Activated CD8-positive, alpha-beta T cell treated with anti-CD3 and anti-CD28 coated beads, Interleukin-2, amount 10 ng/mL, durations not matched to agents 7 days and 5 days (primary cell): ENCODE measurements around the gene AKAP7. TPM values are rescaled to one million over a fixed set of nuclear protein-coding genes. Genes with fewer than 3 reads are reported as not detected.
"Not testable (repeated sequence)": the region's sequence is repeated elsewhere in the genome, so short reads cannot be mapped to it uniquely, and the experiment has no call there.

Experiments
- ATAC-seq: fragments of 150-1000 bp; cut with Tn5 transposase; one replicate; pipeline ENCODE4 v1.10.0; 2021; ENCODE audit warnings: moderate library complexity
- CTCF ChIA-PET: fragments of 350-600 bp; sonication (Branson Sonifier 250); formaldehyde crosslinking; loops from one replicate; lab custom pipeline; 2021; ENCODE audit warnings: antibody characterized with exemption; lab: Charles Lee
- POLR2A ChIA-PET: fragments of 350-600 bp; sonication (Branson Sonifier 250); formaldehyde crosslinking; loops from one replicate; lab custom pipeline; 2021; ENCODE audit warnings: antibody characterized with exemption; lab: Charles Lee
- DNase-seq: peaks from one replicate; pipeline ENCODE4 v3.0.0-alpha.2; 2020
- H3K27ac Mint-ChIP-seq: one replicate; pipeline ENCODE4 v1.8.0; 2021; ENCODE audit warnings: mild to moderate bottlenecking, mixed read lengths
- H3K27me3 Mint-ChIP-seq: one replicate; pipeline ENCODE4 v1.8.0; 2021; ENCODE audit warnings: low read depth, mixed read lengths
- H3K36me3 Mint-ChIP-seq: one replicate; pipeline ENCODE4 v1.8.0; 2021; ENCODE audit warnings: low read depth, mixed read lengths
- H3K4me1 Mint-ChIP-seq: one replicate; pipeline ENCODE4 v1.8.0; 2021; ENCODE audit warnings: low read depth, mixed read lengths
- H3K4me3 Mint-ChIP-seq: one replicate; pipeline ENCODE4 v1.8.0; 2021; ENCODE audit warnings: mild to moderate bottlenecking, mixed read lengths
- H3K9me3 Mint-ChIP-seq: one replicate; pipeline ENCODE4 v1.8.0; 2022; ENCODE audit warnings: mixed read lengths; ENCODE audit not compliant: insufficient read depth
- total RNA-seq, 2 experiments: library from RNA; stranded (reverse); gene quantifications; one replicate each; pipeline ENCODE4 v1.2.3, GENCODE V29; 2021

Gene AKAP7
- total RNA-seq, 2 experiments from 2014 or later, result 7.8 to 9.1 TPM

DNA sequence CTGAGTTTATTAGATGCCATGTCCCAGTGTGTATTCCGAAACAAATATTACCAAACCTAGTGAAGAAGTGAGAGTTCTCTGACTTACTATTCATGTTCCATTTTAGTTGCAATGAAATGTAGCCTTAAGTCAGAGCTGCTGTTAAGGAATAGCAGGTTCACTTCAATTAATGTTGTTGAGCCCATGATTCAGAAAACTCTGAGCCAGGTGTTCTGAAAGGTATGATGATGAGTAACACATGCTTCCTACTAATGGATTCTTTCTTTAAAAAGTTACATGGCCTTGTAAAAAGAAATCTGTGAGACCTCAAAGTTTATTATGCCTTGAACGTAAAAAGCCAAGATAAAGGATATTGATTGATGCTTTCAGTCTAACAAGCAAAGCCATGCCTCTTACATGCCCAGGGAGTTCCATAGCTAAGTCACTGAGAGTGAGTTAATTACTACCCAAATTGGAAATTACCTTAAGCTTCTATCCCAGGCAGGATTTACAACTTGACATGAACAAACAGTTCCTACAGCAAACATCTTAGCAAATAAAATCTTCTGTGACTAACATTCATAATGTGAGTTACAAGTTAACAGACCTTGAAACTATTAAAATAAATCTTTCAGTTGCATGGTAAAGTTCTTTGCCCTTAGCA is 122.9 kb downstream of the AKAP7 start:
- Mint-ChIP-seq H3K4me1 (peaks cover 7% of the 10 kb centered on the region), H3K9me3 (no peaks in the 10 kb centered on the region), H3K36me3 (peaks cover 19% of the 10 kb centered on the region), H3K4me3 (no peak overlapping the region), H3K27ac (no peak overlapping the region), H3K27me3 (no peaks in the 10 kb centered on the region)
- DNase-seq, result no peak
- CTCF ChIA-PET, result interaction anchor here (0.7 to 1.2 kb wide), 4 partner anchors 16 to 261 kb away, joined by 3 to 4 read pairs (median 4); no protein-coding TSS in a partner anchor
- POLR2A ChIA-PET, result no interaction called here
- ATAC-seq, result no peak

DNA sequence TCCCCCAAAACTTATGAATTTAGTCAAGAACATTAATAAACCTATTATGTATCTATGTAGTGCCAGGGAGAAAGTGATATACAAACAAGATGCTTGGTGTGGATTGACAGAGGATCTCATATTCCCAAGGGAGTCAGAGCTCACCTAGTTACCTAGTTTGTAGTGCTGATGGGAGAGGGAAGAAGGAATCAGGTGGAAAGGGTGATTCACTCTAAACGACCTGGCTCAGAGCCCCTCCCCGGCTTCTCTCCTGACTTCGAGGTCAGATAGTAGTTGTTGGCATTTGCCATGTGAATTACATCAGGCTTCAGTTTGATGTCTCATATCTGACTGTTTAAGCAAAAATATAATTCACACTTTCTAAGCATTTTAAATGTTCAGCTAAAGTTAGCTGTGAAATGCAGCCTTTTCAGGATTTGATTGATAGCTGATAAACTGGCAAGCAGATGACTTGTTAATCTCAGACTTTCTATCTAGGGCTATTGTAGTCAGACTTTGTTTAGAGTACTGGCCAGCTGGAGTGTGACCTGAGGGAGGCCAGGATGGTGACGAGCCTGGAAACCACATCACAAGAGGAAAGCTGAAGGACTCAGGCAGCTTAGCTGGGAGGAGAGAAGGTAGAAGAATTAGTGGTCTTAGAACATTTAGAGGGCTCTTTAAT is 123.7 kb downstream of the AKAP7 start:
- POLR2A ChIA-PET, result no interaction called here

DNA sequence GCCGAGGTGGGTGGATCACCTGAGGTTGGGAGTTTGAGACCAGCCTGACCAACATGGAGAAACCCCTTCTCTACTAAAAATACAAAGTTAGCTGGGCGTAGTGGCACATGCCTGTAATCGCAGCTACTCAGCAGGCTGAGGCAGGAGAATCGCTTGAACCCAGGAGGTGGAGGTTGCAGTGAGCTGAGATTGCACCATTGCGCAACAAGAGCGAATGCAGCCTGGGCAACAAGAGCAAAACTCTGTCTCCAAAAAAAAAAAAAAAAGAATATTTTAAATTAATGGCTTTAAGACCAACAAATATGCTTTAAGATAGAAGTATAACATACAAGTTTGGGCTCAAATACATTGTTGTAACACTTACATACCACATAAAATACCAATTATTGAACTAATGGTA is 125.7 kb downstream of the AKAP7 start:
- ATAC-seq, H3K9me3 Mint-ChIP-seq, H3K27ac Mint-ChIP-seq, H3K27me3 Mint-ChIP-seq, H3K4me3 Mint-ChIP-seq, DNase-seq, CTCF ChIA-PET, H3K4me1 Mint-ChIP-seq, POLR2A ChIA-PET: not testable (repeated sequence)
- H3K36me3 Mint-ChIP-seq, result peaks cover 35% of the 10 kb centered on the region

More for the DNA sequence above, 123.7 kb downstream of the AKAP7 start:
- H3K27ac Mint-ChIP-seq, result no peak overlapping the region
- H3K36me3 Mint-ChIP-seq, result peaks cover 26% of the 10 kb centered on the region
- DNase-seq (no peak), ATAC-seq (no peak)
- H3K27me3 Mint-ChIP-seq, result no peaks in the 10 kb centered on the region
- H3K4me1 Mint-ChIP-seq, result peaks cover 7% of the 10 kb centered on the region
- CTCF ChIA-PET, result interaction anchor here (0.8 to 1.2 kb wide), 3 partner anchors 23 to 260 kb away, joined by 3 to 4 read pairs (median 4); no protein-coding TSS in a partner anchor
- H3K4me3 Mint-ChIP-seq, result no peak overlapping the region
- no peaks in the 10 kb centered on the region for H3K9me3 Mint-ChIP-seq

DNA sequence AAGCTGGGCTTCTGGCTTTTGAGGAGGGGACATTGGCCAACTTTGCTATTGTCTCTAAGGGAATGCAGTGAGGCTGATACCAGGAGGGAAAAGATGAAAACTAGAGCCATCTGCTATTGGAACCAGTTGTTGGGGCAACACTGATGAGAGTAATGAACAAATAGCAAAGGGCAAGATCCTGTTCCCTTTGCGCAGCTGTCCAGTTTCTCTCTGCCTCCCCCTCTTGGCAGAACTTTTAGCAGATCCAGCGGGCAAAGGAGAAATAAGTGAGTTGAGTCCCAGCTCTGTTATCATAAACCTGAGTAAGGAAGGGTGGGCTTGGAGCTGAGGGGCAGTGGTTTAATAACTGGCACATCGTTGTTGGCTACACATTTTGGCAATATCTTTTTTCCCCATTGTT is 126.8 kb downstream of the AKAP7 start:
- peaks cover 39% of the 10 kb centered on the region for H3K36me3 Mint-ChIP-seq
- ChIA-PET CTCF (no interaction called here), POLR2A (no interaction called here)
- no peak for DNase-seq
- no peaks in the 10 kb centered on the region for H3K4me1 Mint-ChIP-seq
- no peak for ATAC-seq
- H3K4me3 Mint-ChIP-seq, result no peak overlapping the region
- H3K27ac Mint-ChIP-seq, result no peak overlapping the region
- no peaks in the 10 kb centered on the region for H3K27me3 Mint-ChIP-seq
- H3K9me3 Mint-ChIP-seq, result no peaks in the 10 kb centered on the region

DNA sequence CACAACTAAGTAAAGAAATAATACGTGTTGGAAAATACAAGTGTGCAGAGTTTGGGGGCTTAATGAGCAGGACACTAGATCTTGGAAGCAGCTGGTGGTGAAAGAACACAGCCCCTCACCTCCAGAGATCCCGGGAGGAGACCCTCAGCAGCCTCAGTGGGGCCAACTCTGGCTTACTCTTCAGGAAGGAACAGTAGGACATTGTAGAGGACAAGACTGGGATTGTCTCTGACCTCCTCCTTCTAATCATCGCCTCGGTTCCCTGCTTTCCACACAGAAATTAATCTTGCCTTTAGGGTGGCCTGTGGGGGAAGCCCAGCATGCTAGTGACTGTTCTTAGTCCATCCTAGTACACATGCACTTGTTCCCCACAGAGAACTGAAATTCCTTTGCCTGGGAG is 130.7 kb downstream of the AKAP7 start:
- H3K27ac Mint-ChIP-seq, result no peak overlapping the region

DNA sequence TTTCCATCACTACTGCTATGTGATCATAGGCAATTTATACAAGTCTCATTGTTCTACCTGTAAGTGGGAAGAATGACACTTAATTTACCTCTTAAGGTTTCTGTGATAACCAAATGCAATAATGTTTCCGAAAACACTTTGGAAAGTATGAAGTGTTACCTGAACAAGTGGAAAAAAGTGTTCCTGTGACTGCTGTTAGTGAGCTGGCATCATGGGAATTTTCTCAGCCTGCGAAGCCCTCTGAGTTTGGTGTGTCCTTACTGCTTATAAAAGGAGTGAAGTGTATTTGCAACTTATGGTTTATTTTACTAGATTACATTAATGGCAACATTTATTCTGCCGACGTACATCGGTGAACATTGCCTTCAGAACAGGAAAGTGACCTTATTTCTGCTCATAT is 133.0 kb downstream of the AKAP7 start:
- H3K36me3 Mint-ChIP-seq, result peaks cover 34% of the 10 kb centered on the region
- no peak for ATAC-seq
- no peaks in the 10 kb centered on the region for H3K27me3 Mint-ChIP-seq
- no peak for DNase-seq
- H3K4me3 Mint-ChIP-seq, result no peak overlapping the region
- ChIA-PET CTCF (no interaction called here), POLR2A (no interaction called here)
- H3K27ac Mint-ChIP-seq, result no peak overlapping the region
- H3K4me1 Mint-ChIP-seq, result no peaks in the 10 kb centered on the region
- peaks cover 16% of the 10 kb centered on the region for H3K9me3 Mint-ChIP-seq

More for the DNA sequence above, 130.7 kb downstream of the AKAP7 start:
- DNase-seq (no peak), ATAC-seq (no peak)
- Mint-ChIP-seq H3K4me1 (no peaks in the 10 kb centered on the region), H3K4me3 (no peak overlapping the region), H3K36me3 (peaks cover 44% of the 10 kb centered on the region), H3K27me3 (no peaks in the 10 kb centered on the region), H3K9me3 (peaks cover 12% of the 10 kb centered on the region)
- CTCF ChIA-PET, result no interaction called here
- POLR2A ChIA-PET, result no interaction called here

DNA sequence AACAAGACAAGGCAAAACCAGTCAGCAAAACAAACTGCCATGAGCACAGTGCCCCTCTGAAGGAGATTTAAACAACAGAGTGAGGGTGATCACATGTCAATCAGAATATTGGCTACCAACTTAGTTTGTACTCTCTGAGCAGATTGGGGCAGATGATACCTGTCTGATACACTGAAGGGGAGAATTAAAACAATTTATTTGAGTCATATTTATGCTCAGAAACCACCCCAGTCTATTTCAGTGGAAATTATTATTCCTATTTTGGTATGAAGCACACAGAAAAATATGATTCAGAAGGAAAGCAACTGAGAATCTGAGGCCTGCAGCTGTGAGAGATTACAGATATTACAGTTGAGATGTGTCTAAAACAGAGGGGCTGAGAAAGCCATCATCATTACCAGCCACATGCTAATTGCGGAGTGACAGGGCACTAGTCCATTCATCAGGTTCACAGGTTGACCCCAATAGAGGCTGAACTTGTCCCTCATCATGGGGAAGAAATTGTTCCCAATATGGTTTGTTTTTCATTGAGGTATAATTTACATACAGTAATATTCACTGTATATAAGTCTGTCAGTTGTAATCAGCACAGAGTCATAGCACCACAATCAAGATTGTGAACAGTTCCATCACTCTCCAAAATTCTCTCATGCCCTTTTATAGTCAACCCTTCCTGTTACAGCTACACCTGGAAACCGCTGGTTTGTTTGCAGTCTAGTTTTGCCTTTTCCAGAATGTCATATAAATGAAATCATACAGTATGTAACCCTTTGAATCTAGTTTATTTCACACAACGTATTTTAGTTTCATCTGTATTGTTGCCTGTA is 134.5 kb downstream of the AKAP7 start:
- no peaks in the 10 kb centered on the region for H3K27me3 Mint-ChIP-seq
- ATAC-seq, result no peak

DNA sequence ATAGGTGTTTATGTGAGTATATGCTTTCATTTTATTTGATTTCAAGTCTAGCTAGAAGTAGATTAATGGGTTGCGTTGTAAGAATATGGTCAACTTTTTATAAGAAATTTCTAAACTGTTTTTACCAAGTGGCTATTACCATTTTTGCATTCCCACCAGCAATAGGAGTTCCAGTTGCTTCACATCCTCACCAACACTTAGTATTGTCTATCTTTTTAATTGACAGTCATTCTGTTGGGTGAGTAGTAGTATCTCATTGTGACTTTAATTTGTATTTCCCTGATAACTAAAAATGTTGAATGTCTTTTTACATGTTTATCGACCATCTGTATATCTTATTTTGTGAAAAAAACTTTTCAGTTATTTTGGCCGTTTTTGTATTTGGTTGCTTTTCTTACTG is 135.3 kb downstream of the AKAP7 start:
- H3K4me1 Mint-ChIP-seq, result no peaks in the 10 kb centered on the region
- ChIA-PET POLR2A (no interaction called here), CTCF (no interaction called here)
- no peaks in the 10 kb centered on the region for H3K27me3 Mint-ChIP-seq
- H3K4me3 Mint-ChIP-seq, result no peak overlapping the region
- no peak overlapping the region for H3K27ac Mint-ChIP-seq
- H3K36me3 Mint-ChIP-seq, result peaks cover 27% of the 10 kb centered on the region
- peaks cover 21% of the 10 kb centered on the region for H3K9me3 Mint-ChIP-seq
- DNase-seq, result no peak
- no peak for ATAC-seq

More for the DNA sequence above, 134.5 kb downstream of the AKAP7 start:
- H3K9me3 Mint-ChIP-seq, result peaks cover 21% of the 10 kb centered on the region
- peaks cover 24% of the 10 kb centered on the region for H3K36me3 Mint-ChIP-seq
- ChIA-PET POLR2A (no interaction called here), CTCF (no interaction called here)
- H3K4me3 Mint-ChIP-seq, result no peak overlapping the region
- H3K27ac Mint-ChIP-seq, result no peak overlapping the region
- no peak for DNase-seq
- no peaks in the 10 kb centered on the region for H3K4me1 Mint-ChIP-seq

DNA sequence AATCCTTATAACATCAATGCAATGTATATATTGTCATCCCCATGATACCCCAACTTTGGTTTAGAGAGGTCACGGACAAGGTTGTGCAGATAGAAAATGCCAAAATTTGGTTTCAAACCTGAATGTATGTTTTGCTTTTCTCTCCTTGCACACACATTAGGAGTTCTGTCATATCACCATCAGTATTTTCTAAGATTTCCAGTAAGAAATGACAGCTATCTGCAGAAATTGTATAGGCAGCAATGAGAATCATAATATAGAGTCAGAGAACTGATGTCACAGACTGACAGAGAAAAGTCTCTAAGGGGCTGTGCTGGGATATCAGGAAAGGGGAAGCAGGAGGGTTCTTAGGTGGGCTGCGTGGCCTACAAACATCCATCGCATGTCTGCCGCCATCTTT is 140.0 kb downstream of the AKAP7 start:
- peaks cover 19% of the 10 kb centered on the region for H3K9me3 Mint-ChIP-seq
- no peak overlapping the region for H3K27ac Mint-ChIP-seq
- H3K4me1 Mint-ChIP-seq, result peaks cover 2% of the 10 kb centered on the region
- H3K4me3 Mint-ChIP-seq, result no peak overlapping the region
- peaks cover 37% of the 10 kb centered on the region for H3K36me3 Mint-ChIP-seq
- ChIA-PET POLR2A (no interaction called here), CTCF (no interaction called here)
- DNase-seq (no peak), ATAC-seq (no peak)
- no peaks in the 10 kb centered on the region for H3K27me3 Mint-ChIP-seq

DNA sequence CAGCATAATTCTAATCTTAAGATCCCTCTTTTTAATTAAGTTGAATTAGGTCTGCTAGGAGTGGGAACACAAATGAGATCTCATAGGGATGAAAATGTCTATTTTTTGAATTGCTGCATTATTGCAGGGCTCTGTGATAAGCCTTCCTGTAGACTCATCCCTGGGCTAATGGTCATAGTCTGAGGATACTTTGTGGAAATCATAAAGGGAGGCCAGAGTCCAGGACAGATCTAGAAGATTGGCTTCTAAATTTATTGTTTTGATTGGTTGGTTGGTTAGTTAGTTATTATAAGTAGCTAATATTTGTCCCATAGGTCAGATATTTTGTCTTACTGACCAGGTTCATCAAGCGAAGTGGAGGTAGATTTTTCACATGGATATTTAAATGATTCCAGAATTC is 142.3 kb downstream of the AKAP7 start:
- H3K4me3 Mint-ChIP-seq, result no peak overlapping the region
- no peaks in the 10 kb centered on the region for H3K27me3 Mint-ChIP-seq
- H3K36me3 Mint-ChIP-seq, result peaks cover 45% of the 10 kb centered on the region
- POLR2A ChIA-PET, result no interaction called here
- peaks cover 10% of the 10 kb centered on the region for H3K9me3 Mint-ChIP-seq
- ATAC-seq, result no peak
- peaks cover 18% of the 10 kb centered on the region for H3K4me1 Mint-ChIP-seq
- CTCF ChIA-PET, result no interaction called here
- DNase-seq, result no peak
- H3K27ac Mint-ChIP-seq, result no peak overlapping the region

DNA sequence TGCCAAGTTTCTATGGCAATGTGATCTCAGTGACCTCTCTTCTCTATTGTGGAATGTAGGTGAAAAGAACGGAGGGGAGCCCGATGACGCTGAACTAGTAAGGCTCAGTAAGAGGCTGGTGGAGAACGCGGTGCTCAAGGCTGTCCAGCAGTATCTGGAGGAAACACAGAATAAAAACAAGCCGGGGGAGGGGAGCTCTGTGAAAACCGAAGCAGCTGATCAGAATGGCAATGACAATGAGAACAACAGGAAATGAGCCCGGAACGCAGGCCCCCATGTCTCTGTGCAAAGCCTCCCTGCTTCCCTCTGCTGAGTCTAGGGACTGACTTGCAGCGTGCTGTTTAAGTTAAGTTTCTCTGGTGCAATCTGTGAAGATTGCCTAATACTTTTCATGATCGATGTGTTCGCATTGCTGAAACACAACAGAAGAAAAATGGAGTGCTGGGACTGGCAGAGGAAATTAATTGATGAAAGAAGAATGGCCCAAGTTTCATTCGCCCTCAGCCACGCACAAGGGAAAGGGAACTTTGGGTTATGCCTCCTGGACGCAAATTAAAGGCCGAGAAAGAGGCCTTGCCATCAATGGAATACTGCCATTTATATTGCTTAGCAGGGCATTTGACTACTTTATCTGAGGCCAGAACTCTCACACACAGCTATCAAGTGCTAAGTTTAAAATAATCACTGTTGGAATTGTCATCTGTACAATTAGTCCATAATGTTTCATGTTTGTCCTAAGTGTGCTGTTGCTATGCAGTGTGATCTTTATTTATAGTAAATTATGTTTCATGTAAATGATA is 146.4 kb downstream of the AKAP7 start:
- Mint-ChIP-seq H3K4me1 (peaks cover 20% of the 10 kb centered on the region), H3K27me3 (no peaks in the 10 kb centered on the region), H3K9me3 (peaks cover 6% of the 10 kb centered on the region), H3K36me3 (peaks cover 49% of the 10 kb centered on the region), H3K27ac (peak overlapping the region; percentile 97), H3K4me3 (peak overlapping the region; percentile 71)
- ChIA-PET POLR2A (interaction anchor here (0.6 to 1.8 kb wide), 3 partner anchors 78 to 83 kb away, joined by 3 to 13 read pairs (median 3); no protein-coding TSS in a partner anchor), CTCF (interaction anchor here (0.6 to 4.1 kb wide), 9 partner anchors 11 to 347 kb away, joined by 3 to 28 read pairs (median 3); partner anchors contain the start of gene MED23)
- DNase-seq (peak; percentile 84), ATAC-seq (peak; percentile 93)
